NCI-H187 (cell line): ENCODE results near the gene NFIA.

Source experiments
- DNase-seq, 2 experiments: peaks; one replicate each; lab custom pipeline; 2025; lab: John Stamatoyannopoulos, UW

The NFIA gene

GRCh38 chr1:61247051-61247825 lies 164.9 kb downstream of the NFIA start:
- no peak for DNase-seq

- DNase-seq, result no peak
These were observed 165.8 kb downstream of the NFIA start for GRCh38 chr1:61247881-61248752.

GRCh38 chr1:61250933-61251332 lies 168.6 kb downstream of the NFIA start:
- no peak for DNase-seq

GRCh38 chr1:61253059-61253735 lies 170.8 kb downstream of the NFIA start:
- peak in 1 of 2 experiments; percentile 27 for DNase-seq

- no peak for DNase-seq
These were observed 171.7 kb downstream of the NFIA start for GRCh38 chr1:61253912-61254633.

- no peak for DNase-seq
These were observed 172.4 kb downstream of the NFIA start for GRCh38 chr1:61254634-61255357.

GRCh38 chr1:61255358-61255703 lies 173.0 kb downstream of the NFIA start:
- no peak for DNase-seq

- no peak for DNase-seq
These were observed 177.2 kb downstream of the NFIA start for GRCh38 chr1:61259379-61260148.

- no peak for DNase-seq
These were observed 177.8 kb downstream of the NFIA start for GRCh38 chr1:61260171-61260570.

GRCh38 chr1:61261595-61261994 lies 179.2 kb downstream of the NFIA start:
- no peak for DNase-seq

GRCh38 chr1:61263905-61264824 lies 181.8 kb downstream of the NFIA start:
- no peak for DNase-seq

- DNase-seq, result no peak
These were observed 182.5 kb downstream of the NFIA start for GRCh38 chr1:61264825-61265242.

GRCh38 chr1:61265665-61266064 lies 183.3 kb downstream of the NFIA start:
- DNase-seq, result no peak

GRCh38 chr1:61266738-61267137 lies 184.4 kb downstream of the NFIA start:
- no peak for DNase-seq

GRCh38 chr1:61268546-61269240 lies 186.3 kb downstream of the NFIA start:
- no peak for DNase-seq

- DNase-seq, result no peak
These were observed 187.2 kb downstream of the NFIA start for GRCh38 chr1:61269602-61270001.

- no peak for DNase-seq
These were observed 187.7 kb downstream of the NFIA start for GRCh38 chr1:61270107-61270506.

GRCh38 chr1:61270761-61271411 lies 188.5 kb downstream of the NFIA start:
- DNase-seq, result no peak
